Measurements from ENCODE around the gene FOXI2.

Gene FOXI2

GRCh38 chr10:127744956-127745355 is 8.0 kb downstream of the FOXI2 start:
- no peak for DNase-seq

DNA sequence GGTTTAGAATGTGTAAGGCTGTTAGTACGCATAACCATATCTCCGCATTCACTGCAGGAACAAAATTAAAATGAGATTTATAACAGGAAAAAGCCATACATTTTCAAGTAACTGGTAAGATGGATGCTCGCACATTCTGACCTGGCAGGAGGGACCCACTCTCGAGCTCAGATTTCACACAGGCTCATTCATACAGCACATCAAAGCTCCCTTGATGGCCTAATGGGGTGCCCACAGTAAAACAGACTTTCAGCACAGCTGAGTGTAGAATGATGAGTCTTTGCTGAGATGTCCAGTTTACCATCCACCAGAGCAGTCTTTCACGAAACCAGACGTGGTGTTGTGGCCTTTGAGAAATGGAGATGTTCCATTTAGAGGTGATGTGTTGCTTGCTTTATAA is 8.9 kb downstream of the FOXI2 start:
- no peak for DNase-seq

DNA sequence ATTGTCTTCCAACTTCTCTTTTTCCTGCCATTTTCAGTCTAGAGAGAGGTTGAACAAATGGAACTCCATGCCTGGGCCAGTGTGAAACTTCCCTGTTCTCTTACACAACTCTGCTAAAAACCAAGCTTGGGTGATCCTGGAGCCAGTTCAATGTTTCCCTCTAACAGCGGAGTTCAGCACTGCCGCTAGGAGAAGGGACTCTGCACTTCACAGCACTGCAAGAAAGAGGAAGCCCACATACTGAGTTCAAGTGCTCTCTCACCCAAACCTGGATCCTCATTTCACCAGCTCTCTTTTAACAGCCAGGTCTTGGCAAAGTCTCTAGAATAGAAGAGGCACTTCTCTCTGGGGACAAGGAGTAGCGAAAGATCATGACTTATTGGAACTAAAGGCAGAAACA is 18.8 kb downstream of the FOXI2 start:
- DNase-seq = no peak

- no peak for DNase-seq
Observed at GRCh38 chr10:127756264-127756663, 19.3 kb downstream of the FOXI2 start.

DNA sequence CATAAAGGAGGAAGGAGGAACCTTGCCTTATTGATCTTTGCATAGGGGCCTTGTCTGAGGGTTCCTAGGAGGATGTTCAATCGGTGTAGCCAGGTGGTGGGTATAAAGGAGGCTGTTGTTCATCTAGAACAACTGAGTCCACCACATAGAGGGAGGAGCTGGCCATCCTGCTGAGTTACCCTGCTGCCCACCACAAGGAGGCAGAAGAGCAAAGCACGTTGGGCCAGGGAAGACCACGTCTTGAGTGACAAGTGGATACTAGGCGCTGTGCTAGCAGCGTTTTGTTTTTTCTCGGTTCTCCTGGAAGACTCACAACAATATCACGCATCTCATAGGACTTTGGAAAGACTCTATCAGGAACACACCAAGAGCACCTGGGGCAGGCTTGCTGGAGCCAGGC is 20.0 kb downstream of the FOXI2 start:
- no peak for DNase-seq

- DNase-seq = no peak
Observed at GRCh38 chr10:127759276-127759675, 22.3 kb downstream of the FOXI2 start.

DNA sequence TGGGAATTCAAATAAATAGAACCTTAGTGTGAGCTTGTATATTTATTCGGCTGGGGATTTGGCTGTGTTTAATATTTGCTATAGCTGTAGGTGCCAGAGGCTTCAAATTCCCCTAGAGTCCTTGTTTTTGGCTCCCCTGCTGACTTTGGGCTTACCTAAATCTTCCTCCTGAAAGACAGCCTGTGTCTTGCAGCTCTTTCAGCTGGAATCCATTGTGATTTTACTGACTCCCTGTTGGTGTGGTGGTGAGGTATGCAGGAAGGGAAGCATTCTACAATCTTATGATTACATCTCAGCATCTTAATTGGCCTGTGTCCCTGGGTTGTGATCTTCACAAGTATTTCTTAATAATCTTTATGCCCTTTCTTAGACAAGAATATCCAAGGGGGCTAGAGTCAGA is 25.9 kb downstream of the FOXI2 start:
- no peak for DNase-seq

- DNase-seq = no peak
Observed at GRCh38 chr10:127774766-127775559, 38.0 kb downstream of the FOXI2 start.

DNA sequence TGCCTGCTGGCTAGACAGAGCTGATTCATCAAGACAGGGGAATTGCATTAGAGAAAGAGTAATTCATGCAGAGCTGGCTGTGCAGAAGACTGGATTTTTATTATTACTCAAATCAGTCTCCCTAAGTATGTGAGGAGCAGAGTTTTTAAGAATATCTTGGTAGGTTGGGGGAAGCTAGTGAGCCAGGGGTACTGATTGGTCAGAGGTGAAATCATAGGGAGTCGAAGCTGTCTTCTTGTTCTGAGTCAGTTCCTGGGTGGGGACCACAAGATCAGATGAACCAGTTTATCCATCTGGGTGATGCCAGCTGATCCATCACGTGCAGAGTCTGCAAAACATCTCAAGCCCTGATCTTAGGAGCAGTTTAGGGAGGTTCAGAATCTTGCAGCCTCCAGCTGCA is 39.8 kb downstream of the FOXI2 start:
- no peak for DNase-seq

GRCh38 chr10:127781412-127781811 is 44.4 kb downstream of the FOXI2 start:
- no peak for DNase-seq

- no peak for DNase-seq
Observed at GRCh38 chr10:127787873-127788272, 50.9 kb downstream of the FOXI2 start.

- no peak for DNase-seq
Observed at GRCh38 chr10:127790066-127790624, 53.2 kb downstream of the FOXI2 start.
